Activated CD8-positive, alpha-beta memory T cell treated with anti-CD3 and anti-CD28 coated beads for 24 hours (primary cell): Measurements from ENCODE around the gene LAMB3.
"Not testable (repeated sequence)": the region's sequence is repeated elsewhere in the genome, so short reads cannot be mapped to it uniquely, and the experiment has no call there.

Source experiments
- DNase-seq: peaks from one replicate; pipeline ENCODE4 v3.0.0-alpha.2; 2020

LAMB3 gene

DNA sequence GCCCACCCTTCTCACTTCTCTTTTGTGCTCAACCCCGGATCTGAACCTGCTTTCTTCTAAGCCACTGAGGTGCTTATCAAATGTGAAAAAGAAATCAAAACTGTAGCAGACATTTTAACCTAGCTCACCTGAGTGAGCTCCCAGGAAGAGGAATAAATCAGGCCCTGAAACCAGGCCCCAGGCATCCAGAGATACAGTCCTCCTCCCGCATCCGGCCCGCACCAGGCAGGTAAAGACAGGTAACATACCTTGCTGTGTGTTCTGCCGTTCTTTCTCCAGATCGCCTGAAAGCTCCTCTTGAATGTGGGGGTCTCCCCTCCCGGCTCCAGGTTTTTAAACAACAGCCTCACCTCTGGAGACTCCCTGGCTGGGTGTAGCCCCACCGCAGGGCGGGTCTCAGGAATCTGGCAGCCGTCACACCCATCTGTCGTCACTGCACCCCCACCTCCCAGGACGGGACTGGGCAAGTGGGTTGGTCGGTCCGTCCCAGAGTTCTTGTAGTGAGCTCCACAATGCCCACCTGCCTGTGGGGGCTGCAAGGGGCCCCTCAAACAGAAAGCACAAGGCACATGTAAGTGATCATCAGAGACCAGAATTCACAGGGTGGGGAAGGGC lies at the start of gene LAMB3:
Gene LAMB3 (minus strand): TSS at position 305 of the 615 bp plus-strand sequence. CDS start 1,481 bp downstream, outside the sequence.
- DNase-seq: no peak

DNA sequence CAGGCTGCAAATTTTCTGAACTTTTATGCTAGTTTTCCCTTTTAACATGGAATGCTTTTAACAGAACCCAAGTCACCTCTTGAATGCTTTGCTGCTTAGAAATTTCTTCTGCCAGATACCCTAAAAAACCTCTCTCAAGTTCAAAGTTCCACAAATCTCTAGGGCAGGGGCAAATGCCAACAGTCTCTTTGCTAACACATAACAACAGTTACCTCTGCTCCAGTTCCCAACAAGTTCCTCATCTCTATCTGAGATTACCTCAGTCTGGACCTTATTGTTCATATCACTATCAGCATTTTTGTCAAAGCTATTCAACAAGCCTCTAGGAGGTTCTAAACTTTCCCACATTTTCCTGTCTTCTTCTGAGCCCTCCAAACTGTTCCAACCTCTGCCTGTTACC lies 48.5 kb upstream of the LAMB3 start:
- DNase-seq: not testable (repeated sequence)

DNA sequence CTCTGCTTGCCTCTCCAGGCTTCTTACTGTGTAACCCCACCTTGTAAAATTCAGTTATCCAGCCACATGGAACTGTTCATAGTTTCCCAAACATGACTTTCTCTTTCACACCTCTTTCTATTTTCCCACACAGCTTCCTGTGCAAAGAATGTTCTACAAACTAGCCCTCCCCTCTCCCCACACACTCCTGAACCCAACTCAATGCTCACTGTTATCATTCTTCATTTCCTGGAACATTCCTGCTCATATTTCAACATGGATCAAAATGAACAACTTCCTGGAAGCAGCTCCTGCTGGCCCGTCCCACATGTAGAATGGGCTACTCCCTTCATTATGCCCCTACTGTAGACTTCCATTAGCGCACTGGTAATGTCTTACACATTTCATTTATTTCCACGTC lies 44.9 kb upstream of the LAMB3 start:
- no peak for DNase-seq

DNA sequence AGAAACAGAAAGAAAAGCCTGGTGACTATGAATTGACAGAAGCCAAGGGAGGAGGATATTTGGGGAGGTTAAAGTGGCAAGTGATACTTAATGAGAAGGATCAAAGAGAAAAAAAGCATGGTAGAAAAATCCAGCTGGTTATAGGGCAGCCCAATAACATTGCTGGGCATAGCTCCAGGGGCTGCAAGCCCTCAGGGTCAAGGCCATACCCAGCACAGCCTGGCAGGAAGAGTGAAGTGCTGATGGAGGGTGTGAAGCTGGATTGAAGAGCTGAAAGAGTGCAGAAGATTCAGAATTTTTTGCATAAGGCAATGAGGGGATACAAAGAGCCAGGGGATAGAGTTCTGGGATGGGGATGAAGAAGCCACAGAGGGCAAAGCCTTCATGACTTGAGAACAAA lies 44.4 kb upstream of the LAMB3 start:
- DNase-seq: no peak

GRCh38 chr1:209692745-209693504 lies 40.7 kb upstream of the LAMB3 start:
- peak; percentile 85 for DNase-seq

GRCh38 chr1:209692296-209692695 lies 40.1 kb upstream of the LAMB3 start:
- DNase-seq: no peak

GRCh38 chr1:209691237-209691636 lies 39.0 kb upstream of the LAMB3 start:
- no peak for DNase-seq

- no peak for DNase-seq
Observed at GRCh38 chr1:209689477-209689876, 37.3 kb upstream of the LAMB3 start.

DNA sequence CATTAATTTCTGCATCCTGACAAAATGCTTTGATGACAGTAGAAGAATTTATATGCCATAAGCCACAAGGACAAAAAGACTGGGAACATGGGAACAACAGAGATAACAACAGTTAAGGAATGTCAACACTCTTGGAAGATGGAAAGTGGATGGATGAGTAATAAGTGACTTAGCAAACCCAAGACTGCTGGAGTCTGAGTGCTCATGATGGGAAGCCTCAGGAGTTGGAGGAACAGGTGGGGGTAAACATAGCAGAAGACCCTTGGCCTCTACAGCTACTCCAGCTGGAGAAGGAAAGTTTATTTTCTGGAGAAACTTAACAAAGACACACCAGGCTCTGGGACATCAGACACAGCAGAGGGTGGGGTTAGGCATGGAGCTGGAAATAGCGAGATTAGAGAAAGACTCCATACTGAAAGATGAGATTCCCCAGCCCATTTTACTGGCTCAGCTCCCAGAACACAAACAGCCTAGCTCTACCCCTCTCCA lies 36.6 kb upstream of the LAMB3 start:
- no peak for DNase-seq

- DNase-seq: no peak
Observed at GRCh38 chr1:209686322-209686721, 34.1 kb upstream of the LAMB3 start.

GRCh38 chr1:209685821-209686220 lies 33.6 kb upstream of the LAMB3 start:
- no peak for DNase-seq

DNA sequence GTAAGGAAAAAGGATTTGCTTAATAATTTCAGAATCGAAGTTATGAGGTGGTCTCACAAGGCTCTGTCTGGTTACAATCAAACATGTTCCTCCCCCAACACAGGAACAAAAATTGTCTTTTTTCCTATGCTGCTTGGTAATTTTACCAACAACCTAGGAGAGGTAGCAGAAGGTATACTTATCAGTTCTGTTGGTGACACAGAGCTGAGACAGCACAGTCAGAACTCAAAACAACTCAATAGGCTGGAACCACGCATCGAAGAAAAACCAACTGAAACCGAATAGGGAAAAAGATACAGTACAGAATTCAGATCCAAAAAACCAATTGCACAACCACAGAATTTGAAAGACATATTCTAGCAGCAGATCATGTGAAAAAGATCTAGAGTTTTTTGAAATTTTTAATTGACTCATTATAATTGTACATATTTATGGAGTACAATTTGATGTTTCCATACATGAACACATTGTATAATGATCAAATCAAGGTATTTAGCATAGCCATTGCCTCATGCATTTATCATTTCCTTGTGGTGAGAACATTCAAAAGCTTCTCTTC lies 26.8 kb upstream of the LAMB3 start:
- DNase-seq: no peak

GRCh38 chr1:209675565-209676154 lies 23.4 kb upstream of the LAMB3 start:
- DNase-seq: peak; percentile 70

- peak; percentile 76 for DNase-seq
Observed at GRCh38 chr1:209674957-209675564, 22.8 kb upstream of the LAMB3 start, which contains the start of gene G0S2. G0S2 (plus strand) TSS chr1:209675412; CDS start chr1:209675685, 273 bp downstream.

DNA sequence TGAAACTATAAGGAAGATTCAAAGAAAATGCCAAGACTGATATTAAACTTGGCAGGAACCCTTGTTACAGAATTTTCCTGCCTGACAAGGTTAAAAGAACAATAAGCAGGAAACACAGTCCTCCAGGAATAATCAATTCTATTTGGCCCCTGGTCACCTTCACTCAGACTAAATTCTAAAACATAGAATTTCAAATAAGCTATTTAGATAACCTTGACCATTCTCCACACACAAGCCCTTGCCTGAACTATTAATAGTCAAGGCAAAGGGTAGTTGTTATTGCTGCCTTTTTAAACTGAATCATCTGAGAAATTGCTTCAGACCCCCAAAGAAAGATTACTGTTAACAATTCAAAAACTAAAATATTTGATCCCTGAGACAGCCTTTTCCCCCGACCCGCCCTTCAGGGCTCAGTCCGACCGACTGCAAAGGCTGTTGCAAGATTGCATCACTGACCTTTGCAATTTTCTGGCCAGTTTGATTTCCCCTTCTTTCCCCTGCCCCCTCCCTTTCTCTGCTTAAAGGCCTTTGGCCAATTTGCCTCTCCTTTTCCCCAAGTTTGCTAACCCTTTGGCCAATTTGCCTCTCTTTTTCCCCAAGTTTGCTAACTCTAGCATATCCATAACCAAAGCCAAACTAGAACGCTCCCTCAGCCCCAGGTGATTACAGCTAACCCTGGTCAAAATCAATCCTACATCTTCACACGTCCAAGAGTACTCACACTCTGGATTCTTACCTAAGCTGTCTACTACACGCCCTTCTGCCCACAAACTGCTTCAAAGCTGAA lies 21.6 kb upstream of the LAMB3 start:
- DNase-seq: no peak

DNA sequence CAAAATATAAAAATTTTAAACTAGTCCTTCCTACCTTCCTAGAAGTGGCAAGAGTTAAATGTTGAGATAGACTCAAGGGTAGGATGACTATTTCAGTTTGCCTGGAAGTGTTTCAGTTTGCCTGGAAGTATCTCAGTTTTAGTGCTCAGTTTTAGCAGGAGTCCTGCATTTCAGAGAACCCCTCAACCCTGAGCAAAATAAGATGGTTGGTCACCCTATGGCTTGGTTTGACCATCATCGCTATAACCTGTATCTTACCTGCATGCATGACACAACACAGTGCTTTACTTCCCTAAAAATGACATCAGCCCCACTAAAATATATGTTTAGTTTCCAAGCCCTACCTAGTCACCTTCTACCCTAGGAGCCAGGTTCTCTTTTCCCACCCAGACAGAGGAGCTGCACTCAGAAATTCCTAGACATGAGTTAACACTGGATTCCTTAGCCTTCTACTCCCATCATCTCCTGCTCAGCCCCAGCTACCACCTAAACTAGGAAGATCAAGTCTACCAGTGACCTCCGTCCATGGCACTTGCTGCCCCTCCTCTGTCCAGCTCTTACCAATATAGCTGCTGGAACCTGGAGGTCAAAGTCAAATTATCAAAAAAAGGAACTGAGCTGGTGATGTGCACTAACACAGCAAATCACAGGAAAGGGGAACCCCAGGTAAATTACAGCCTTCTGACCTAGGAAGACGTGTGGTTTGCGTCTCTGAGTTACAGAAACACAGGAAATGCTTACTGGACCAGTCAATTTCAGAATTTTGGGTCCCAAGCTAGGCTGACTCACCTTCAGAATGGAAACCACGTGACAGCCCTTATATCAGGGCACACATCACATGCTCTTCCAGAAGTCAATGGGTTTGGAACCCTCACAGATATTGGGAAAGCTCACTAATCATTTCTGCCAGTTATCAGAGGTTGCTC lies 20.7 kb upstream of the LAMB3 start:
- no peak for DNase-seq

DNA sequence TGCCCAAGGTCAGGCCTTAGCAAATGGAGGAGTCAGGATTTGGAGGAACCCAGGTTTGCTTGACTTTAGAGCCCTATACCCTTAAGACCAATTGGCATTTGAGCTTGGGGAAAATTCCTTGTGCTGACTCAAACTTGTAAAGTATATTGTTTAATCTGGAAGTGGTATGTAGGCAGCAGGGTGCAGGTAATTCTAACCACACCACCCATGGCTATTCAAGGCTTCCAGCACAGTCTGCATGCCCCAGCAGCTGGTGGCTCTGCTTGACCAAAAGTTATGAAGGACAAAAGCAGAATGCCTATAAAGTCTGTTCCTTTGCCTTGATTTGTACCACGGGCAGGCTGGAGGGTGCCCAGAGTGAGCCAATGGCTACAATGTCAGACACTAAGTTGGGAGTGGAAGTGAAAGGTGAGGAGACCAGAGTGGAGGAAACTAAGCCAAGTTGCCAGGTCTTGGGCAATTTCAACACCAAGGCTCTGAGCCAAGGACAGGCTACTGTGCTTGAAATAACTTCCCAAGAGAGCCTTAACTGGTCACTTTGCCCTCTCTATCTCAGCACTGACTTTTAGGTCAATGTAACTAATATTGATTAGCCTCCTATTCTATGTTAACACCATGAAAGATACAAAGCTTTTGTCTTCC lies 18.3 kb upstream of the LAMB3 start:
- no peak for DNase-seq

- no peak for DNase-seq
Observed at GRCh38 chr1:209667708-209668107, 15.5 kb upstream of the LAMB3 start.

DNA sequence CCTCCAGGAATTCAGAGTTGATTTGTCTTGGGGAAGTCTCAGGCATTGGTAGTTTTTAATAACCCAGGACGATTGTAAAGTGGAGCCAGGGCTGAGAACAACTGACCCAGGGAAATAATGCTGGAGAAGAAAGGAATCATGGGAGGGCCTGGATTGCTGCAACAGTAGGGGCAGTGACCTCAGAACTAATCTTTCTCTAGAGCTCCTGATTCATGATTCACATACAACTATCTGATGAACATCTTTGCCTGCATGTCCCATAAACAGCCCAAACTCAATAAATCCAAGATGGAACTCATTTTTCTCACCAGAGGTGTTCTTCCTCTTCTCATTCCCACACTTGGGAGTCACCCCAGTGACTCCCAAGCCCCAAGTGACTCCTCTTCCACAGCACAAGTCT lies 14.9 kb upstream of the LAMB3 start:
- DNase-seq: no peak

- DNase-seq: no peak
Observed at GRCh38 chr1:209662879-209663327, 10.7 kb upstream of the LAMB3 start.

GRCh38 chr1:209661071-209661470 lies 8.8 kb upstream of the LAMB3 start:
- DNase-seq: no peak
